Retinal pigment epithelial cell (primary cell): ENCODE results near the gene PLXNA2.

Experiments
- DNase-seq: peaks from one replicate; pipeline ENCODE4 v3.0.0-alpha.2; 2010; ENCODE audit warnings: low read depth
- H3K4me3 ChIP-seq: 2 replicates; pipeline ENCODE4 v1.5.1; 2011; ENCODE audit warnings: mild to moderate bottlenecking, low read length, control low read depth, moderate library complexity
- CTCF ChIP-seq: conservative IDR thresholded peaks from 2 replicates; pipeline ENCODE4 v1.5.1; 2011; ENCODE audit warnings: low read depth, low read length, control low read depth, inconsistent platforms

The PLXNA2 gene

GRCh38 chr1:207983044-207983635, 261.0 kb downstream of the PLXNA2 start:
- no peak for TF ChIP-seq CTCF
- H3K4me3 ChIP-seq = no peak overlapping the region
- no peak for DNase-seq

GRCh38 chr1:207981976-207982375, 262.2 kb downstream of the PLXNA2 start:
- no peak for DNase-seq
- peak; percentile 74 for TF ChIP-seq CTCF

GRCh38 chr1:207978441-207978840, 265.7 kb downstream of the PLXNA2 start:
- H3K4me3 ChIP-seq = no peak overlapping the region
- no peak for TF ChIP-seq CTCF
- no peak for DNase-seq

More at GRCh38 chr1:207981976-207982375, 262.2 kb downstream of the PLXNA2 start:
- no peak overlapping the region for H3K4me3 ChIP-seq

- H3K4me3 ChIP-seq = no peak overlapping the region
- no peak for TF ChIP-seq CTCF
- no peak for DNase-seq
Observed at GRCh38 chr1:207977876-207978275, 266.3 kb downstream of the PLXNA2 start.

GRCh38 chr1:207973898-207974568, 270.2 kb downstream of the PLXNA2 start:
- no peak for TF ChIP-seq CTCF
- DNase-seq = no peak
- H3K4me3 ChIP-seq = no peak overlapping the region

GRCh38 chr1:207972337-207972736, 271.8 kb downstream of the PLXNA2 start:
- no peak for DNase-seq
- TF ChIP-seq CTCF = no peak
- H3K4me3 ChIP-seq = no peak overlapping the region
